Heart left ventricle (tissue), 13 donors: ENCODE measurements around the gene UBL5.
"Not testable (repeated sequence)": the region's sequence is repeated elsewhere in the genome, so short reads cannot be mapped to it uniquely, and the experiment has no call there.

ENCODE experiments used
- POLR2A ChIP-seq, 2 donors: fragments of 450-650 bp; IDR thresholded peaks; one replicate each; pipeline ENCODE4 v1.6.1; 2017; ENCODE audit warnings: antibody characterized with exemption in 2 of 2, mild to moderate bottlenecking in 2 of 2, moderate library complexity in 2 of 2
- TF ChIP-seq, protein P1 (sequence below), 12 donors: fragments of 200-600 bp; sonication (generic) in 4 of 12; IDR thresholded peaks; one replicate each; pipeline versions ENCODE4 v1.5.0 to v1.8.0; 2018 to 2022; ENCODE audit warnings: antibody characterized with exemption in 12 of 12, mild to moderate bottlenecking in 5 of 12
- donor health status: ischemic (EF 13 %, LVEDD 7.1; RV severe dilation, severe dysfunction).
- donor health status: DM: no; HTN: yes; CAD: no.
- donor health status: DM: no; HTN: no; CAD: no.
- donor health status: ischemic (EF 25% LVEDD 6.9; RV normal size, moderate dysfunction).
- donor health status: ischemic (EF 25% LVEDD 5.7; RV mildly dilated, moderate dysfunction).
- donor health status: ischemic (EF 35%, LVEDD 5.7; RV mildly dilated, moderate dysfunction).
- donor health status: nonischemic (EF 11% LVEDD 7.7; RV severe dilation, severe dysfunction).
- donor health status: DM: yes; HTN: yes; CAD: no.
- donor health status: PGD.
- donor health status: ischemic (EF 29% LVEDD 5.4; RV normal size, mild dysfunction).
- donor health status: nonischemic (EF 23%, LVEDD 6.1; RV moderate dilation, normal function).

DNA sequence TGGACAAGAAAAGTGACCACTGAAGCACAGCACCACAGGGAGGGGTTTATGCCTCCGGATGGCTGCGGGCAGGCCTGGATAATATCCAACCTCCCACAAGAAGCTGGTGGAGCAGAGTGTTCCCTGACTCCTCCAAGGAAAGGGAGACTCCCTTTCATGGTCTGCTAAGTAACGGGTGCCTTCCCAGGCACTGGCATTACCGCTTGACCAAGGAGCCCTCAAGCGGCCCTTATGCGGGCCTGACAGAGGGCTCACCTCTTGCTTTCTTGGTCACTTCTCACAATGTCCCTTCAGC is 36.7 kb upstream of the UBL5 start:
- TF ChIP-seq, protein P1, sequence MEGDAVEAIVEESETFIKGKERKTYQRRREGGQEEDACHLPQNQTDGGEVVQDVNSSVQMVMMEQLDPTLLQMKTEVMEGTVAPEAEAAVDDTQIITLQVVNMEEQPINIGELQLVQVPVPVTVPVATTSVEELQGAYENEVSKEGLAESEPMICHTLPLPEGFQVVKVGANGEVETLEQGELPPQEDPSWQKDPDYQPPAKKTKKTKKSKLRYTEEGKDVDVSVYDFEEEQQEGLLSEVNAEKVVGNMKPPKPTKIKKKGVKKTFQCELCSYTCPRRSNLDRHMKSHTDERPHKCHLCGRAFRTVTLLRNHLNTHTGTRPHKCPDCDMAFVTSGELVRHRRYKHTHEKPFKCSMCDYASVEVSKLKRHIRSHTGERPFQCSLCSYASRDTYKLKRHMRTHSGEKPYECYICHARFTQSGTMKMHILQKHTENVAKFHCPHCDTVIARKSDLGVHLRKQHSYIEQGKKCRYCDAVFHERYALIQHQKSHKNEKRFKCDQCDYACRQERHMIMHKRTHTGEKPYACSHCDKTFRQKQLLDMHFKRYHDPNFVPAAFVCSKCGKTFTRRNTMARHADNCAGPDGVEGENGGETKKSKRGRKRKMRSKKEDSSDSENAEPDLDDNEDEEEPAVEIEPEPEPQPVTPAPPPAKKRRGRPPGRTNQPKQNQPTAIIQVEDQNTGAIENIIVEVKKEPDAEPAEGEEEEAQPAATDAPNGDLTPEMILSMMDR (IDR thresholded peaks at IDR 0.05): not testable (repeated sequence)
- TF ChIP-seq POLR2A (IDR thresholded peaks at IDR 0.05): not testable (repeated sequence)
